ENCODE results near the gene SPTBN5. TPM values are rescaled to one million over a fixed set of nuclear protein-coding genes. Genes with fewer than 3 reads are reported as not detected.

The SPTBN5 gene
- total RNA-seq, 4 donors from 2014 or later = 0.40 to 2.5 (median 1.8) TPM

- Histone ChIP-seq H3K27ac (no peak overlapping the region), H3K4me3 (replicated peaks in 1 of 3) (no peak overlapping the region), H3K4me1 (no peaks in the 10 kb centered on the region), H3K36me3 (no peaks in the 10 kb centered on the region), H3K27me3 (no peaks in the 10 kb centered on the region), H3K9me3 (no peaks in the 10 kb centered on the region)
- intact Hi-C loops (cut with DNase I) = no loop called here
- no peak for TF ChIP-seq CTCF (IDR thresholded peaks at IDR 0.05)
- TF ChIP-seq POLR2A (IDR thresholded peaks at IDR 0.05) = no peak
- WGBS, 2 donors = 79 to 88% methylated on average over 7 to 8 of the region's 9 CpGs
- DNase-seq = peak; percentile 39 to 42
Observed at GRCh38 chr15:41870689-41871081, 23.2 kb downstream of the SPTBN5 start.

GRCh38 chr15:41869770-41870688 lies 23.8 kb downstream of the SPTBN5 start:
- DNase-seq = no peak
- intact Hi-C loops (cut with DNase I) = no loop called here
- no peaks in the 10 kb centered on the region for H3K36me3 ChIP-seq
- 92 to 95% methylated on average over 29 to 40 of the region's 42 CpGs for WGBS, 2 donors
- no peaks in the 10 kb centered on the region for H3K9me3 ChIP-seq
- no peak overlapping the region for H3K4me3 ChIP-seq (replicated peaks in 1 of 3)
- no peaks in the 10 kb centered on the region for H3K27me3 ChIP-seq
- TF ChIP-seq POLR2A (IDR thresholded peaks at IDR 0.05) (no peak), CTCF (IDR thresholded peaks at IDR 0.05) (no peak)
- no peaks in the 10 kb centered on the region for H3K4me1 ChIP-seq
- H3K27ac ChIP-seq = no peak overlapping the region

- TF ChIP-seq POLR2A (IDR thresholded peaks at IDR 0.05) (no peak), CTCF (IDR thresholded peaks at IDR 0.05) (no peak)
- Histone ChIP-seq H3K4me1 (no peaks in the 10 kb centered on the region), H3K9me3 (no peaks in the 10 kb centered on the region), H3K27ac (no peak overlapping the region), H3K4me3 (replicated peaks in 1 of 3) (no peak overlapping the region), H3K27me3 (no peaks in the 10 kb centered on the region), H3K36me3 (no peaks in the 10 kb centered on the region)
- intact Hi-C loops (cut with DNase I) = no loop called here
- 89 to 93% methylated on average over 2 of the region's 15 CpGs for WGBS, 2 donors
- no peak for DNase-seq
Observed at GRCh38 chr15:41868321-41868720, 25.5 kb downstream of the SPTBN5 start.

GRCh38 chr15:41866872-41867579 lies 26.8 kb downstream of the SPTBN5 start:
- intact Hi-C loops (cut with DNase I) = no loop called here
- 83 to 88% methylated on average over 10 of the region's 25 CpGs for WGBS, 2 donors
- Histone ChIP-seq H3K9me3 (no peaks in the 10 kb centered on the region), H3K4me1 (no peaks in the 10 kb centered on the region), H3K4me3 (replicated peaks in 1 of 3) (no peak overlapping the region), H3K27ac (no peak overlapping the region), H3K36me3 (no peaks in the 10 kb centered on the region), H3K27me3 (no peaks in the 10 kb centered on the region)
- TF ChIP-seq CTCF (IDR thresholded peaks at IDR 0.05) = no peak
- TF ChIP-seq POLR2A (IDR thresholded peaks at IDR 0.05) = no peak
- no peak for DNase-seq

GRCh38 chr15:41866263-41866703 lies 27.6 kb downstream of the SPTBN5 start:
- intact Hi-C loops (cut with DNase I) = no loop called here
- no peaks in the 10 kb centered on the region for H3K4me1 ChIP-seq
- no peaks in the 10 kb centered on the region for H3K36me3 ChIP-seq
- no peaks in the 10 kb centered on the region for H3K27me3 ChIP-seq
- no peak overlapping the region for H3K4me3 ChIP-seq (replicated peaks in 1 of 3)
- H3K9me3 ChIP-seq = no peaks in the 10 kb centered on the region
- 85 to 100% methylated on average over 1 to 4 of the region's 8 CpGs for WGBS, 2 donors
- no peak overlapping the region for H3K27ac ChIP-seq
- no peak for DNase-seq
- no peak for TF ChIP-seq POLR2A (IDR thresholded peaks at IDR 0.05)
- TF ChIP-seq CTCF (IDR thresholded peaks at IDR 0.05) = no peak
